Common myeloid progenitor, CD34-positive (primary cell): ENCODE results near the gene OR5A2.
"Not testable (repeated sequence)": the region's sequence is repeated elsewhere in the genome, so short reads cannot be mapped to it uniquely, and the experiment has no call there.

Experiments
- CTCF ChIA-PET: fragments of 350-600 bp; sonication (Branson Sonifier 250); formaldehyde crosslinking; loops from one replicate; lab custom pipeline; 2021; ENCODE audit warnings: antibody characterized with exemption; lab: Charles Lee
- POLR2A ChIA-PET: fragments of 350-600 bp; sonication (Branson Sonifier 250); formaldehyde crosslinking; loops from one replicate; lab custom pipeline; 2021; ENCODE audit warnings: antibody characterized with exemption; lab: Charles Lee
- DNase-seq, 3 donors: peaks; one replicate each; pipeline versions ENCODE4 v3.0.0 to v3.0.0-alpha.2; 2013
- H3K27ac ChIP-seq, 2 experiments: 1 replicate in 1 of 2; 2 replicates in 1 of 2; pipeline ENCODE4 v1.7.0; 2013; ENCODE audit warnings: inconsistent platforms in 2 of 2, low read length in 2 of 2, mild to moderate bottlenecking in 2 of 2, low read depth in 1 of 2, moderate library complexity in 1 of 2; ENCODE audit not compliant: severe bottlenecking in 2 of 2, insufficient read depth in 1 of 2, poor library complexity in 1 of 2
- H3K27me3 ChIP-seq, 5 experiments: replicated peaks in 2 of 5; 1 replicate in 3 of 5; 2 replicates in 2 of 5; pipeline versions ENCODE4 v1.6.1 to v1.7.0; 2013; ENCODE audit warnings: low read length in 4 of 5, mild to moderate bottlenecking in 2 of 5, moderate library complexity in 2 of 5, inconsistent platforms in 1 of 5; ENCODE audit not compliant: insufficient read depth in 5 of 5, control insufficient read depth in 4 of 5
- H3K36me3 ChIP-seq, 4 experiments: 1 replicate in 2 of 4; 2 replicates in 2 of 4; pipeline versions ENCODE4 v1.6.1 to v1.7.0; 2013; ENCODE audit warnings: low read length in 3 of 4, control low read depth in 1 of 4, mild to moderate bottlenecking in 1 of 4; ENCODE audit not compliant: control insufficient read depth in 4 of 4, insufficient read depth in 4 of 4
- H3K4me1 ChIP-seq, 4 experiments: 1 replicate in 3 of 4; 2 replicates in 1 of 4; pipeline versions ENCODE4 v1.6.1 to v1.7.1; 2013; ENCODE audit warnings: low read length in 3 of 4, mild to moderate bottlenecking in 3 of 4, control low read depth in 1 of 4, inconsistent platforms in 1 of 4, moderate library complexity in 1 of 4; ENCODE audit not compliant: control insufficient read depth in 4 of 4, insufficient read depth in 4 of 4; ENCODE audit errors: control extremely low read depth in 1 of 4
- H3K4me3 ChIP-seq, 7 experiments: 1 replicate in 4 of 7; 2 replicates in 3 of 7; pipeline versions ENCODE4 v1.5.1 to v1.7.0; 2013; ENCODE audit warnings: mild to moderate bottlenecking in 7 of 7, low read length in 6 of 7, moderate library complexity in 6 of 7, inconsistent platforms in 2 of 7, low read depth in 2 of 7, control low read depth in 1 of 7; ENCODE audit not compliant: insufficient read depth in 4 of 7, control insufficient read depth in 1 of 7; ENCODE audit errors: extremely low read depth in 1 of 7
- H3K9me3 ChIP-seq, 5 experiments: 1 replicate in 4 of 5; 2 replicates in 1 of 5; pipeline versions ENCODE4 v1.6.1 to v1.7.1; 2013; ENCODE audit warnings: low read length in 4 of 5, mild to moderate bottlenecking in 2 of 5, inconsistent platforms in 1 of 5, low read depth in 1 of 5, moderate library complexity in 1 of 5; ENCODE audit not compliant: control insufficient read depth in 4 of 5, insufficient read depth in 2 of 5; ENCODE audit errors: control extremely low read depth in 1 of 5
- WGBS: methylation state at CpG from one replicate; pipeline ENCODE4 v1.1.5; 2013; ENCODE audit not compliant: insufficient coverage; 5-methylcytosine and 5-hydroxymethylcytosine counted together

Gene OR5A2

DNA sequence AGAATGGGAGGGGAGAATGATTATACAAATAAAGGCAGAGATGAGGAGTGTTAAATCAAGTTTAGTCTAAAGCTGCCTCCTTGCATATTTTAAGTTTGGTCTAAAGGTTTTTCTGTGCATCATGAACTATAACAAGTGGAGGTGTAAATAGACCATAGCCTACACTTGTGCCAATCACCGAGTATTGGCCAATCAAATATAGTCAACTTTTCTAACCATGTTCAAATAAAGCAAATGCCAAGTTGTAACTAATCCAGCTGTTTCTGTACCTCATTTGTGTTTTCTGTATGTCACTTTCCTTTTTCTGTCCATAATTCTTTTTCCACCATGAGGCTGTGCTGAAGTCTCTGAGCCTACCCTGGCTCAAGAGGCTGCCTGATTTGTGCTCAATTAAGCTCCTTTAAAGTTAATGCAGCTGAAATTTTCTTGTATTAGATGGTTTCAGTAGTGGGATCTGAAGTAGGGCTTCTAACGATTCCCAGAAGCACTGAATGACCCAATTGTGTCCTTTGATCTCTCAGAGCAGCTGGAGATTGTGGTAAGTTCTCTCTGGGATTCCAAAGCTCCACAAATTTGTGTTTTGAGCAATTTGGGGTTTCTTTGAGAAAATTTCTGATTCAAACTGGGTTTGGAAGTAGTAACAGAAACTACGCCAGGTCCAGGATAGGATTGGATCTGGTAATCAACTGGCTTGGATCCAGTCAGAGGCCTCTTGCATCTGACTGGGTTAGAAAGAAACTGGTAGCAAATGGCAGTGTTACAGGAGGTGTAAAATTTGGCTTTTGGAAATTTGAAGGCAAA, 25.6 kb downstream of the OR5A2 start:
- Histone ChIP-seq H3K4me3 (no peak overlapping the region), H3K9me3 (peaks cover 0 to 13% (median 3%) of the 10 kb centered on the region in 5 experiments), H3K4me1 (no peaks in the 10 kb centered on the region), H3K27me3 (no peaks in the 10 kb centered on the region), H3K36me3 (no peaks in the 10 kb centered on the region), H3K27ac (no peak overlapping the region)
- ChIA-PET POLR2A (interaction anchor here (1.7 kb wide), 1 partner anchor 30 kb away, joined by 4 read pairs; no protein-coding TSS in a partner anchor), CTCF (interaction anchor here (1.1 to 2.0 kb wide), 5 partner anchors 10 to 137 kb away, joined by 3 to 5 read pairs (median 4); no protein-coding TSS in a partner anchor)
- 100% methylated on average over 3 of the region's 3 CpGs for WGBS
- DNase-seq, result no peak

DNA sequence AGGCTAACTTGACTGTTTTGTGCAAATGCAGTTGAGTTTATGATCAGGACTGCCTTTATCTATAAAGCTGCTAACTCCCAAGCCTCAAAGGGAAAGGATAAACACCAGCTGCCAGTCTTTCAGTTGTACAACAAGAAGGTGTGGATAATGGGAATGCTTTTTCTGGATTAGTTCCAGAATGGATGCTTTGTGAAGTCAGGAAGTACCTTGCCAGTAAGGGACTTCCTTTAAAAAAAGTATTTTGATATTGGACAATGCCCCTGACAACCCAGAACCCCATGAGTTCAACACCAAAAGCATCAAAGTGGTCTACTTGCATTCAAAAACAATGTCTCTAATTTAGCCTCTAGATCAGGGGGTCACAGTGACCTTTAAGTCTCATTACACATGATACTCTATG, 32.0 kb downstream of the OR5A2 start:
- Histone ChIP-seq H3K4me1 (no peaks in the 10 kb centered on the region), H3K4me3 (no peak overlapping the region), H3K27ac (no peak overlapping the region), H3K27me3 (no peaks in the 10 kb centered on the region), H3K9me3 (no peaks in the 10 kb centered on the region), H3K36me3 (no peaks in the 10 kb centered on the region)
- DNase-seq, result no peak
- POLR2A ChIA-PET, result no interaction called here
- CTCF ChIA-PET, result no interaction called here

DNA sequence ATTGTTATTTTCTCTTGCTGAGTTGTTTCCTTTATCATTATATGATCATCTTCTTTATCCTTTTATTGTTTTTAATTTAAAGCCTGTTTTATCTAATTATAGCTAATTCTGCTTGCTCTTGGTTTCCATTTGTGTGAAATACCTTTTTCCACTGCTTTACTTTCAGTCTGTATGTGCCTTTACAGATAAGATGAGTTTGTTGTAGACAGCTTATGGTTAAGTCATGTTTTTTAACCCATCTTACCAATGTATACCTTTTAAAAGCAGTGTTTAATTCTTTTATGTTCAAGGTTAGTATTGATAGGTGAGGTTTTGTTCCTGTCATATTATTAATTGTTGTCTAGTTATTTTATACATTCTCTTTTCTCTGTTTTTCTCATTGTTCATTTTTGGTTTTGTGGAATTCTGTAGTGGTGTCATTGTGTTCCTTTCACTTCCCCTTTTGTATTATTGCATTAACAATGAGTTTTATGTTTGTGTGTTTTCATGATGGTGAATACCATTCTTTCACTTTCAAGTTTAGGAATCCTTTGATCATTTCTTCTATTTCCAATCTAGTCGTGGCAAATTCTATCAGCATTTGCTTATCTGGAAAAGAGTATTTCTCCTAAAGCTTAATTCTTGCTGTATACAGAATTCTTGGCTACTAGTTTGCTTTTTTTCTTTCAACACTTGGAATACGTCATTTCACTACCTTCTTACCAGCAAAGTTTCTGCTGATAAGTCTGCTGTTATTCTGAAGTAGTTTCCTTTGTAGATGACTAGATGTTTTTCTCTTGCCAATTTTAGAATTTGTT, 45.8 kb downstream of the OR5A2 start:
- POLR2A ChIA-PET, result no interaction called here
- no peaks in the 10 kb centered on the region for H3K4me1 ChIP-seq
- peaks cover 0 to 9% (median 3%) of the 10 kb centered on the region in 5 experiments for H3K9me3 ChIP-seq
- H3K27me3 ChIP-seq, result no peaks in the 10 kb centered on the region
- CTCF ChIA-PET, result interaction anchor here (1.0 kb wide), 1 partner anchor 11 kb away, joined by 3 read pairs; no protein-coding TSS in a partner anchor
- no CpG with 5 or more reads among the region's 2 CpGs for WGBS
- DNase-seq, result peak in 1 of 3 donors; percentile 10
- H3K27ac ChIP-seq, result no peak overlapping the region
- no peak overlapping the region for H3K4me3 ChIP-seq
- H3K36me3 ChIP-seq, result no peaks in the 10 kb centered on the region

DNA sequence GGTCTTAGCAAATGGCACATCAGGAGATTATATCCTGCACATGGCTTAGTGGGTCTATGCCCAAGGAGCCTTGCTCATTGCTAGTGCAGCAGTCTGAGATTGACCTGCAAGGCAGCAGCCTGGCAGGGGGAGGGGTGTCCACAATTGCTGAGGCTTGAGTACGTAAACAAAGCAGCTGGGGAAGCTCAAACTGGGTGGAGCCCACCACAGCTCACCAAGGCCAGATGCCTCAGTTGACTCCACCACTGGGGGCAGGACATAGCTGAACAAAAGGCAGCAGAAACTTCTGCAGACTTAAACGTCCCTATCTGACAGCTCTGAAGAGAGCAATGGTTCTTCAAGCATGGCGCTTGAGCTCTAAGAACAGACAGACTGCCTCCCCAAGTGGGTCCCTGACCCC, 53.9 kb downstream of the OR5A2 start:
- H3K27me3 ChIP-seq, H3K4me3 ChIP-seq, DNase-seq, H3K27ac ChIP-seq, H3K36me3 ChIP-seq, CTCF ChIA-PET, POLR2A ChIA-PET: not testable (repeated sequence)
- WGBS, result 61% methylated on average over 3 of the region's 3 CpGs
- Histone ChIP-seq H3K4me1 (peaks cover 0 to 22% (median 16%) of the 10 kb centered on the region in 4 experiments), H3K9me3 (peaks cover 2 to 23% (median 5%) of the 10 kb centered on the region in 5 experiments)

DNA sequence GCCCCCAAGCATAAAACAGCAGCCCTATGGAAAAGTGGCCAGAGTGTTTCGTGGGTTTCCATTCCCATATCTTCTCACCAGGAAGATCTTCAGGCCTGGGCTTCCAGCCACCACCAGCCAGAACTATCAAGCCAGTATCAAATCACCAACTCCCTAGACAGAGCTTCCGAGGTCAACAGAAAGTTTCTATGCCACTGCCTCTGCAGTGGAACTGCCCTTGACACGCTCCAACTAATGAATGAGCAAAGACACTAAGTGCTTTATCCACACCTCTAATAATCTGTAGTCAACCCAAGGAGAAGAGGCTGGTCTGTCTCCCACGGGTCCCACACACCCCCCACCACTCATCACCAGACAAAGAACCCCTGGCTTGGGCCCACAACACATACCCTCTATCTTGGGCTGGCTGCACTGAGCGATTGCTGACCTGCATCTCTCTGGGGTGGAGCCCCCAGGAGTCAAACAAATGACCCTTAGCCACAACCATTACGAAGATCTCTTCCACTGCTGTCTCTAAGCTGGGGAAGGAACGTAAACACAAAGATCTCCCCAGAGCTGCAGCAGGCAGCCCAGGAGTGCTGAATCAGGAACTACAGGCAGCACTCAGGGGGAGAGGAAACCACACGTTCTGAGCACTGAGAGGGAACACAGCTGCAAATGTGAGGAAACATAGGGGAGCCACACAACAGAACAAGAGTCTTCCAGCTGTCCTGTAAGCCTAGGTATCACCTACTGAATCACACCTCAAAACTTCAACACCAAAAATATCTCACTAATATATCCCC, 57.8 kb downstream of the OR5A2 start:
- H3K4me3 ChIP-seq, result peak overlapping the region in 2 of 7 experiments; percentile 14 to 38
- 21% methylated on average over 6 of the region's 8 CpGs for WGBS
- no peaks in the 10 kb centered on the region for H3K27me3 ChIP-seq
- peak; percentile 30 to 83 (median 77) for DNase-seq
- no peak overlapping the region for H3K27ac ChIP-seq
- H3K36me3 ChIP-seq, result no peaks in the 10 kb centered on the region
- peaks cover 2 to 22% (median 5%) of the 10 kb centered on the region in 5 experiments for H3K9me3 ChIP-seq
- CTCF ChIA-PET, result no interaction called here
- POLR2A ChIA-PET, result no interaction called here
- peaks cover 0 to 22% (median 16%) of the 10 kb centered on the region in 4 experiments for H3K4me1 ChIP-seq
